Neuron (in vitro differentiated cells): ENCODE results near the gene LPO.

Experiments used
- H2AFZ ChIP-seq: one replicate; pipeline ENCODE4 v1.6.1; 2013; ENCODE audit warnings: low read depth, mild to moderate bottlenecking, inconsistent platforms, low read length, moderate library complexity
- H3K27me3 ChIP-seq: one replicate; pipeline ENCODE4 v1.6.1; 2013; ENCODE audit warnings: low read length; ENCODE audit not compliant: insufficient read depth
- H3K36me3 ChIP-seq: one replicate; pipeline ENCODE4 v1.6.1; 2013; ENCODE audit warnings: low read length; ENCODE audit not compliant: insufficient read depth
- H3K4me1 ChIP-seq: one replicate; pipeline ENCODE4 v1.6.1; 2013; ENCODE audit warnings: low read length; ENCODE audit not compliant: insufficient read depth
- H3K4me3 ChIP-seq: 2 replicates; pipeline ENCODE4 v1.5.1; 2013; ENCODE audit warnings: mild to moderate bottlenecking, low read length, moderate library complexity
- H3K9me3 ChIP-seq: one replicate; pipeline ENCODE4 v1.6.1; 2013; ENCODE audit warnings: low read length

The LPO gene

GRCh38 chr17:58235821-58236220 is 2.6 kb upstream of the LPO start:
- no peaks in the 10 kb centered on the region for H3K36me3 ChIP-seq
- no peak overlapping the region for H2AFZ ChIP-seq
- H3K4me1 ChIP-seq: no peaks in the 10 kb centered on the region
- peaks cover 41% of the 10 kb centered on the region for H3K27me3 ChIP-seq
- H3K9me3 ChIP-seq: no peaks in the 10 kb centered on the region
- H3K4me3 ChIP-seq: no peak overlapping the region

- Histone ChIP-seq H3K27me3 (peaks cover 41% of the 10 kb centered on the region), H3K36me3 (no peaks in the 10 kb centered on the region), H2AFZ (no peak overlapping the region), H3K4me1 (no peaks in the 10 kb centered on the region), H3K9me3 (no peaks in the 10 kb centered on the region), H3K4me3 (no peak overlapping the region)
Measured at GRCh38 chr17:58236394-58236793, 2.0 kb upstream of the LPO start.

GRCh38 chr17:58239987-58240386 is 1.6 kb downstream of the LPO start:
- Histone ChIP-seq H3K4me1 (no peaks in the 10 kb centered on the region), H3K4me3 (no peak overlapping the region), H2AFZ (no peak overlapping the region), H3K9me3 (no peaks in the 10 kb centered on the region), H3K36me3 (no peaks in the 10 kb centered on the region), H3K27me3 (peaks cover 55% of the 10 kb centered on the region)

GRCh38 chr17:58242171-58242784 is 3.9 kb downstream of the LPO start:
- Histone ChIP-seq H3K27me3 (peaks cover 70% of the 10 kb centered on the region), H3K36me3 (no peaks in the 10 kb centered on the region), H3K4me3 (no peak overlapping the region), H3K4me1 (no peaks in the 10 kb centered on the region), H2AFZ (no peak overlapping the region), H3K9me3 (no peaks in the 10 kb centered on the region)

GRCh38 chr17:58244963-58245362 is 6.6 kb downstream of the LPO start:
- no peaks in the 10 kb centered on the region for H3K9me3 ChIP-seq
- no peaks in the 10 kb centered on the region for H3K36me3 ChIP-seq
- H2AFZ ChIP-seq: no peak overlapping the region
- no peak overlapping the region for H3K4me3 ChIP-seq
- H3K4me1 ChIP-seq: no peaks in the 10 kb centered on the region
- peaks cover 70% of the 10 kb centered on the region for H3K27me3 ChIP-seq

GRCh38 chr17:58245428-58246103 is 7.2 kb downstream of the LPO start:
- Histone ChIP-seq H3K36me3 (no peaks in the 10 kb centered on the region), H3K4me1 (no peaks in the 10 kb centered on the region), H3K27me3 (peaks cover 72% of the 10 kb centered on the region), H3K4me3 (no peak overlapping the region), H3K9me3 (no peaks in the 10 kb centered on the region), H2AFZ (no peak overlapping the region)

- Histone ChIP-seq H2AFZ (no peak overlapping the region), H3K36me3 (no peaks in the 10 kb centered on the region), H3K4me3 (no peak overlapping the region), H3K9me3 (no peaks in the 10 kb centered on the region), H3K27me3 (peaks cover 74% of the 10 kb centered on the region), H3K4me1 (no peaks in the 10 kb centered on the region)
Measured at GRCh38 chr17:58246104-58246740, 7.8 kb downstream of the LPO start.

GRCh38 chr17:58246781-58247180 is 8.4 kb downstream of the LPO start:
- H3K9me3 ChIP-seq: no peaks in the 10 kb centered on the region
- no peaks in the 10 kb centered on the region for H3K4me1 ChIP-seq
- no peak overlapping the region for H2AFZ ChIP-seq
- H3K4me3 ChIP-seq: no peak overlapping the region
- H3K36me3 ChIP-seq: no peaks in the 10 kb centered on the region
- H3K27me3 ChIP-seq: peaks cover 77% of the 10 kb centered on the region

GRCh38 chr17:58247511-58248363 is 9.4 kb downstream of the LPO start:
- peaks cover 75% of the 10 kb centered on the region for H3K27me3 ChIP-seq
- no peaks in the 10 kb centered on the region for H3K36me3 ChIP-seq
- no peaks in the 10 kb centered on the region for H3K9me3 ChIP-seq

GRCh38 chr17:58248955-58249269 is 10.5 kb downstream of the LPO start:
- Histone ChIP-seq H3K36me3 (no peaks in the 10 kb centered on the region), H3K9me3 (no peaks in the 10 kb centered on the region), H3K4me1 (no peaks in the 10 kb centered on the region), H3K4me3 (no peak overlapping the region), H2AFZ (peak overlapping the region; percentile 90), H3K27me3 (peaks cover 69% of the 10 kb centered on the region)

More at GRCh38 chr17:58247511-58248363, 9.4 kb downstream of the LPO start:
- no peak overlapping the region for H2AFZ ChIP-seq
- H3K4me3 ChIP-seq: no peak overlapping the region
- H3K4me1 ChIP-seq: no peaks in the 10 kb centered on the region

GRCh38 chr17:58249270-58250133 is 11.1 kb downstream of the LPO start:
- H2AFZ ChIP-seq: peak overlapping the region; percentile 90
- H3K4me1 ChIP-seq: no peaks in the 10 kb centered on the region
- no peaks in the 10 kb centered on the region for H3K36me3 ChIP-seq
- H3K9me3 ChIP-seq: no peaks in the 10 kb centered on the region
- peaks cover 66% of the 10 kb centered on the region for H3K27me3 ChIP-seq
- peak overlapping the region; percentile 42 for H3K4me3 ChIP-seq

- H3K36me3 ChIP-seq: no peaks in the 10 kb centered on the region
- H3K9me3 ChIP-seq: no peaks in the 10 kb centered on the region
- peaks cover 62% of the 10 kb centered on the region for H3K27me3 ChIP-seq
Measured at GRCh38 chr17:58250344-58251011, 12.1 kb downstream of the LPO start.

More at GRCh38 chr17:58250344-58251011, 12.1 kb downstream of the LPO start:
- no peaks in the 10 kb centered on the region for H3K4me1 ChIP-seq
- no peak overlapping the region for H3K4me3 ChIP-seq
- peak overlapping the region; percentile 90 for H2AFZ ChIP-seq
